Measurements from ENCODE around the gene SPACA6. TPM values are rescaled to one million over a fixed set of nuclear protein-coding genes. Genes with fewer than 3 reads are reported as not detected.

Gene SPACA6
- total and polyA plus RNA-seq, 7 experiments from 2014 or later: 2.0 to 11.5 (median 7.2) TPM

DNA sequence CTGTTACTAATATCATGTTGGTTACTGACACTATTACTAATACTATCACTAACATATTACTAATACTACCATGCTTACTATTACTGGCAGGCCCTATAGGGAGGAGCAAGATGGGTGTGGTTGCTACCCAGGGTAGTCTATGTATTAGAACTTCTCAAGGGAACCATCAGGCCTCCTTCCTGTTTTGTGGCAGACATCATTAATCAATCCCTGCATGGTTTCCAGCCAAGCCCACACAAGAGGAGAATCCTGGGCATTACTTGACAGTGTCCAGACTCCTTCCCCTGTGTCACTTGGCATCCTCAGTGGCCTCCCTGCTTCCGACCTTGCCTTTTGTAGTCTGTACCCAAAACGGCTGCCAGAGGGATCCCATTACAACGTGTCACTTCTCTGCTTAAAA, 21.7 kb downstream of the SPACA6 start:
- Histone ChIP-seq H3K4me1 (ENCODE audit: control insufficient read depth in 2 of 2, insufficient read depth in 2 of 2, low read length in 2 of 2) (no peaks in the 10 kb centered on the region), H3K27me3 (ENCODE audit: control insufficient read depth in 2 of 2, insufficient read depth in 2 of 2, low read length in 2 of 2) (no peaks in the 10 kb centered on the region), H3K36me3 (ENCODE audit: control insufficient read depth in 2 of 3, insufficient read depth in 3 of 3, low read length in 3 of 3) (no peaks in the 10 kb centered on the region), H3K9me3 (ENCODE audit: control insufficient read depth in 2 of 3, low read length in 3 of 3) (no peaks in the 10 kb centered on the region), H3K4me3 (ENCODE audit: low read length) (no peak overlapping the region), H3K27ac (ENCODE audit: low read depth, low read length) (no peak overlapping the region)
- POLR2A ChIA-PET: no interaction called here
- CTCF ChIA-PET: no interaction called here
- peaks cover 3 to 12% (median 6%) of the 10 kb centered on the region in 5 donors for H3K36me3 Mint-ChIP-seq
- no peak overlapping the region for H3K4me3 Mint-ChIP-seq
- H3K9me3 Mint-ChIP-seq: peaks cover 0 to 15% (median 4%) of the 10 kb centered on the region in 11 donors
- DNase-seq: no peak
- no peak overlapping the region for H3K27ac Mint-ChIP-seq
- peaks cover 0 to 24% (median 13%) of the 10 kb centered on the region in 7 donors for H3K4me1 Mint-ChIP-seq
- peak; percentile 42 for ATAC-seq
- intact Hi-C loops (cut with micrococcal nuclease): no loop called here
- peaks cover 12 to 35% (median 26%) of the 10 kb centered on the region in 5 donors for H3K27me3 Mint-ChIP-seq

DNA sequence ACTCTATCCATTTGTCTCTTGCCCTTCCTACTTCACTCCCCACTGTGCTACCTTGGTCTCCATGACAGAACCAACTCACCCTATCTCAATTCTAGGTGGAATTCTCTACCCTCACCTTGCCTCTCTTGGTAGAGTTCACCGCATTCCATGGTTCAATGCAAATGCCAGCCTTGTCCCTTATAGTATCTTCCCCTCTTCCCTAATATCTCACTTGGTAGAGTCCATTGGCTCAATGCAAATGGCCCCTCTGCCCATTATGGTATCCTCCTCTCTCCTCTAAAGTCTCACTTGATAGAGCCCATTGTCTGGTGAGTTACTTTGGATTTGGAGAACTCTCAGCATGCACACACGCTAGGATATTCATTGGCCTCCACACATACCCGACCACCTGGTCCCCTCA, 22.7 kb downstream of the SPACA6 start:
- H3K36me3 ChIP-seq (ENCODE audit: control insufficient read depth in 2 of 3, insufficient read depth in 3 of 3, low read length in 3 of 3): no peaks in the 10 kb centered on the region
- ChIA-PET CTCF (no interaction called here), POLR2A (no interaction called here)
- H3K4me1 ChIP-seq (ENCODE audit: control insufficient read depth in 2 of 2, insufficient read depth in 2 of 2, low read length in 2 of 2): no peaks in the 10 kb centered on the region
- Mint-ChIP-seq H3K36me3 (peaks cover 3 to 12% (median 6%) of the 10 kb centered on the region in 5 donors), H3K4me1 (peaks cover 0 to 26% (median 10%) of the 10 kb centered on the region in 7 donors), H3K27me3 (peaks cover 20 to 44% (median 36%) of the 10 kb centered on the region in 5 donors), H3K4me3 (no peak overlapping the region), H3K9me3 (peaks cover 0 to 13% (median 4%) of the 10 kb centered on the region in 11 donors), H3K27ac (peak overlapping the region in 2 of 9 donors; percentile 2 to 65)
- H3K27me3 ChIP-seq (ENCODE audit: control insufficient read depth in 2 of 2, insufficient read depth in 2 of 2, low read length in 2 of 2): no peaks in the 10 kb centered on the region
- DNase-seq (no peak), ATAC-seq (no peak)
- intact Hi-C loops (cut with micrococcal nuclease): no loop called here
- H3K27ac ChIP-seq (ENCODE audit: low read depth, low read length): no peak overlapping the region
- H3K9me3 ChIP-seq (ENCODE audit: control insufficient read depth in 2 of 3, low read length in 3 of 3): no peaks in the 10 kb centered on the region
- H3K4me3 ChIP-seq (ENCODE audit: low read length): no peak overlapping the region

DNA sequence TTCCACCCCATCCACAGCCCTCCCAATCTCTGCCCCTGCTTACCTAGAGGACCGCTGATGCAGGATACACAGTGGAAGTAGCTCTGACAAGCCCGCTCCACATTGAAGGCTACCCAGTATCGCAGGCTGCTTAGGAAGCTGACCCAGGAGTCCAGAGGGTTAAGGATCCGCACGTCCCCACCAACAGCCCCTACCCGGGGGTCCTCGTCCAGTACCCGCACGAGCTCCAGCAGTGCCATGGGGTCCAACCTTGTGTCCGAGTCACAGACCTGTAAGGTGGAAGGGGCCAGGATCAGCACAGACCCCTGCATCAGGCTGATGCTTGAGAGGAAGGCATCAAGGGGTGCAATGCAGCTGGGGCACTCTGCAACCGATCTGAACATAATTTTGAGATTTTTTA, 23.8 kb downstream of the SPACA6 start:
- H3K9me3 Mint-ChIP-seq: peaks cover 0 to 13% (median 4%) of the 10 kb centered on the region in 11 donors
- no peak for DNase-seq
- Histone ChIP-seq H3K4me1 (ENCODE audit: control insufficient read depth in 2 of 2, insufficient read depth in 2 of 2, low read length in 2 of 2) (no peaks in the 10 kb centered on the region), H3K36me3 (ENCODE audit: control insufficient read depth in 2 of 3, insufficient read depth in 3 of 3, low read length in 3 of 3) (no peaks in the 10 kb centered on the region), H3K27ac (ENCODE audit: low read depth, low read length) (no peak overlapping the region), H3K9me3 (ENCODE audit: control insufficient read depth in 2 of 3, low read length in 3 of 3) (no peaks in the 10 kb centered on the region), H3K27me3 (ENCODE audit: control insufficient read depth in 2 of 2, insufficient read depth in 2 of 2, low read length in 2 of 2) (no peaks in the 10 kb centered on the region), H3K4me3 (ENCODE audit: low read length) (no peak overlapping the region)
- peaks cover 0 to 23% (median 10%) of the 10 kb centered on the region in 7 donors for H3K4me1 Mint-ChIP-seq
- ChIA-PET POLR2A (no interaction called here), CTCF (no interaction called here)
- peaks cover 18 to 50% (median 37%) of the 10 kb centered on the region in 5 donors for H3K27me3 Mint-ChIP-seq
- H3K4me3 Mint-ChIP-seq: no peak overlapping the region
- H3K27ac Mint-ChIP-seq: no peak overlapping the region
- no peak for ATAC-seq
- intact Hi-C loops (cut with micrococcal nuclease): no loop called here
- H3K36me3 Mint-ChIP-seq: peaks cover 3 to 9% (median 6%) of the 10 kb centered on the region in 5 donors

DNA sequence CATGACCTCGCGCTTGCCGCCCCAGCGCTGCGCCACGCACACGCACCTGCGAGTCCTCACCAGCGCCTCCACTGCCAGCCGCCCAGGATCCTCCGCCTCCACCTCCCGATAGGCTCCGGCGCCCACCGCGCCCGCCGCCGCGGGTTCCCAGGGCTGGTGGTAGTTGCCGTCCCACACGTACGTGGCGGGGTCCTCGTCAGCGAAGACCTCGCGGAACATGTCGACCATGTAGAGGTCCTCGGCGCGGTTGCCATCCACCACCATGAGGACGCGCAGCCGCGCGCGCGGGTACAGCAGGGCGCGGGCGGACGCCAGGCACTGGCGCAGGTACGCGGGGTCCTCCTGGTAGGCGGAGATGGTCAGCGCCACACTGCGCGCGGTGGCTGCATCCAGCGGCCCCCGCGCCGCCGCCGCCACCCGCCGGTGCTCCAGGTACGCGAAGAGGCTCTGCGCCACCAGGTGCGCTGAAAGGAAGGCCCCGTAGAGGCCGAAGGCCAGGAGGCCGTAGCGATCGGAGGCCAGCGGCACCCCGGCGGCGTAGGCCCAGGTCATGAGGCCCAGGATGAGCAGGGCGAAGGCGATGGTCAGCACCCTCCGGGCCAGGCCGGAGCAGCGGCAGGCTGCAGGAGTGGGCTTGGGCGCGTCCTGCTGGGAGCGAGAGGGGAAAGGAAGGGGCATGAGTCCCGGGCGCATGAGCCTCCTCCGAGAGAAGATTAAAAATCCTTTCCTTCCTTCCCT, 26.3 kb downstream of the SPACA6 start:
- Mint-ChIP-seq H3K27me3 (peaks cover 24 to 62% (median 52%) of the 10 kb centered on the region in 5 donors), H3K27ac (no peak overlapping the region), H3K4me3 (peak overlapping the region in 2 of 10 donors; percentile 41 to 72), H3K36me3 (peaks cover 0 to 4% (median 3%) of the 10 kb centered on the region in 5 donors), H3K9me3 (peaks cover 0 to 13% (median 3%) of the 10 kb centered on the region in 11 donors), H3K4me1 (peaks cover 0 to 23% (median 9%) of the 10 kb centered on the region in 7 donors)
- POLR2A ChIA-PET: no interaction called here
- H3K4me1 ChIP-seq (ENCODE audit: control insufficient read depth in 2 of 2, insufficient read depth in 2 of 2, low read length in 2 of 2): no peaks in the 10 kb centered on the region
- H3K27me3 ChIP-seq (ENCODE audit: control insufficient read depth in 2 of 2, insufficient read depth in 2 of 2, low read length in 2 of 2): no peaks in the 10 kb centered on the region
- H3K36me3 ChIP-seq (ENCODE audit: control insufficient read depth in 2 of 3, insufficient read depth in 3 of 3, low read length in 3 of 3): no peaks in the 10 kb centered on the region
- no peak overlapping the region for H3K27ac ChIP-seq (ENCODE audit: low read depth, low read length)
- CTCF ChIA-PET: no interaction called here
- no peak for ATAC-seq
- H3K4me3 ChIP-seq (ENCODE audit: low read length): no peak overlapping the region
- H3K9me3 ChIP-seq (ENCODE audit: control insufficient read depth in 2 of 3, low read length in 3 of 3): no peaks in the 10 kb centered on the region
- DNase-seq: no peak
- intact Hi-C loops (cut with micrococcal nuclease): no loop called here

DNA sequence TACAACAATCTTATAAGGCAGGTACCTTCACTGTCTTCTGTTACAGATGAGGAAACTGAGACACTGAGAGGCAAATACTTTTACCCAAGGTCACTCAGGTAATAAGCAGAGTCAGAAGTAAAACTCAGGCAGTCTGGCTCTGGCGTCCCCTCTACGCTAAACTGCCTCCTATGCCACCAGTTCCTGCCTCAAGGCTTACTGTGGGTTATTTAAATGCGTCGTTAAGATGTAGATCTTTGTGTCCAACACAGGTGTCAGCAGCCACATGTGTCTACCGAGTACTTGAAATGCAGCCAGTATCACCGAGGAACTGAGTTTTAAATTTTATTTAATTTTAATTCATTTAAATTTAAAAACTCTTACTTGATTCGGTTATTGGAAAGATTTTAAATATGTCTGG, 28.8 kb downstream of the SPACA6 start:
- no peaks in the 10 kb centered on the region for H3K36me3 ChIP-seq (ENCODE audit: control insufficient read depth in 2 of 3, insufficient read depth in 3 of 3, low read length in 3 of 3)
- Mint-ChIP-seq H3K9me3 (peaks cover 0 to 6% (median 0%) of the 10 kb centered on the region in 11 donors), H3K36me3 (peaks cover 0 to 4% (median 3%) of the 10 kb centered on the region in 5 donors), H3K4me1 (peaks cover 0 to 12% (median 9%) of the 10 kb centered on the region in 7 donors), H3K4me3 (no peak overlapping the region), H3K27ac (no peak overlapping the region), H3K27me3 (peaks cover 24 to 73% (median 58%) of the 10 kb centered on the region in 5 donors)
- intact Hi-C loops (cut with micrococcal nuclease): no loop called here
- H3K27me3 ChIP-seq (ENCODE audit: control insufficient read depth in 2 of 2, insufficient read depth in 2 of 2, low read length in 2 of 2): no peaks in the 10 kb centered on the region
- no peak for DNase-seq
- no peak overlapping the region for H3K4me3 ChIP-seq (ENCODE audit: low read length)
- no peaks in the 10 kb centered on the region for H3K9me3 ChIP-seq (ENCODE audit: control insufficient read depth in 2 of 3, low read length in 3 of 3)
- no peak for ATAC-seq
- ChIA-PET POLR2A (no interaction called here), CTCF (no interaction called here)
- H3K4me1 ChIP-seq (ENCODE audit: control insufficient read depth in 2 of 2, insufficient read depth in 2 of 2, low read length in 2 of 2): no peaks in the 10 kb centered on the region
- H3K27ac ChIP-seq (ENCODE audit: low read depth, low read length): no peak overlapping the region

DNA sequence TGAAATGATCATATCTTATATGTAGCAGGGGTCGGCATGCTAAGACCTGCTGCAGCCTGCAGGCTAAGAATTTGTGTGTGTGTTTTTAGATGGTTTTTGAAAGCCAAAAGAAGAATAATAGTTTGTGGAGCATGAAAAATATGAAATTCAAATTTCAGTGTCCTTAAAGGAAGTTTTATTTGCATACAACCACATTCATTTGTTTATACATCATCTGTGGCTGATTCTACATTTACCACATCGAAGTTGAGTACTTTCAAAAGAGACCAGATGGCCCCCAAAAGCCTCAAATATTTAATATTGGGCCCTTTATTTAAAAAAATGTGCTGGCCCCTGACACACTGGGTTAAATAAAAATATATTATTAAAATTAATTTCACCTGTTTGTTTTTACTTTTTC, 29.4 kb downstream of the SPACA6 start:
- Histone ChIP-seq H3K27me3 (ENCODE audit: control insufficient read depth in 2 of 2, insufficient read depth in 2 of 2, low read length in 2 of 2) (no peaks in the 10 kb centered on the region), H3K9me3 (ENCODE audit: control insufficient read depth in 2 of 3, low read length in 3 of 3) (no peaks in the 10 kb centered on the region), H3K4me3 (ENCODE audit: low read length) (no peak overlapping the region), H3K4me1 (ENCODE audit: control insufficient read depth in 2 of 2, insufficient read depth in 2 of 2, low read length in 2 of 2) (no peaks in the 10 kb centered on the region), H3K27ac (ENCODE audit: low read depth, low read length) (no peak overlapping the region), H3K36me3 (ENCODE audit: control insufficient read depth in 2 of 3, insufficient read depth in 3 of 3, low read length in 3 of 3) (no peaks in the 10 kb centered on the region)
- ATAC-seq (no peak), DNase-seq (no peak)
- H3K27ac Mint-ChIP-seq: no peak overlapping the region
- peaks cover 0 to 12% (median 9%) of the 10 kb centered on the region in 7 donors for H3K4me1 Mint-ChIP-seq
- peaks cover 0 to 6% (median 0%) of the 10 kb centered on the region in 11 donors for H3K9me3 Mint-ChIP-seq
- ChIA-PET POLR2A (no interaction called here), CTCF (no interaction called here)
- H3K36me3 Mint-ChIP-seq: peaks cover 0 to 4% (median 3%) of the 10 kb centered on the region in 5 donors
- intact Hi-C loops (cut with micrococcal nuclease): no loop called here
- peaks cover 24 to 68% (median 64%) of the 10 kb centered on the region in 5 donors for H3K27me3 Mint-ChIP-seq
- no peak overlapping the region for H3K4me3 Mint-ChIP-seq

DNA sequence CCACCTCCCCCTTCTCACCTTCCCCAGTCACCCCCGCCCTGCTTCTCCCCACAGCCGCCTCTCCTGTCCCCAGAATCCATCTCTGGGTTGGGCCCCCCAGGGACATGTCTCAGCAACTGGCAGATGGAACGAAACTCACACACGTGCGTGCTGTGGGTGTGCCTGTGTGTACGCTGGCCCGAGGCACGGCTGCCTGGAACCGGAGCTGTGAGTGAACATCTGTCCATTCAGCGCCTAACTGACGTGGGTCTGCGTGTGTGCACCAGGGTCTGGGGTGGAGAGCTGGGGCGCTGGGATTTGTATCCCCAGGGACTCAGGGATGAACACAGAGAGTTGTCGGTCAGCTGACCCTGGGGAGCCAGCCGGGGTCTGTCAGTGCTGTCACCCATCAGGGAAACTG, 31.4 kb downstream of the SPACA6 start:
- H3K27me3 Mint-ChIP-seq: peaks cover 15 to 68% (median 65%) of the 10 kb centered on the region in 5 donors
- Histone ChIP-seq H3K4me3 (ENCODE audit: low read length) (no peak overlapping the region), H3K27ac (ENCODE audit: low read depth, low read length) (no peak overlapping the region), H3K9me3 (ENCODE audit: control insufficient read depth in 2 of 3, low read length in 3 of 3) (no peaks in the 10 kb centered on the region), H3K36me3 (ENCODE audit: control insufficient read depth in 2 of 3, insufficient read depth in 3 of 3, low read length in 3 of 3) (no peaks in the 10 kb centered on the region), H3K4me1 (ENCODE audit: control insufficient read depth in 2 of 2, insufficient read depth in 2 of 2, low read length in 2 of 2) (no peaks in the 10 kb centered on the region), H3K27me3 (ENCODE audit: control insufficient read depth in 2 of 2, insufficient read depth in 2 of 2, low read length in 2 of 2) (no peaks in the 10 kb centered on the region)
- ChIA-PET CTCF (no interaction called here), POLR2A (no interaction called here)
- H3K9me3 Mint-ChIP-seq: peaks cover 0 to 13% (median 4%) of the 10 kb centered on the region in 11 donors
- no peak for DNase-seq
- H3K36me3 Mint-ChIP-seq: no peaks in the 10 kb centered on the region
- no peak overlapping the region for H3K27ac Mint-ChIP-seq
- no peak overlapping the region for H3K4me3 Mint-ChIP-seq
- ATAC-seq: no peak
- intact Hi-C loops (cut with micrococcal nuclease): no loop called here
- peaks cover 0 to 7% (median 3%) of the 10 kb centered on the region in 7 donors for H3K4me1 Mint-ChIP-seq
